G401.6 (cell line): Measurements from ENCODE around the gene TIGD1.
"Not testable (repeated sequence)": the region's sequence is repeated elsewhere in the genome, so short reads cannot be mapped to it uniquely, and the experiment has no call there.

Experiments
- FAIRE-seq: peaks from 2 replicates; lab custom pipeline; 2012; peaks lifted over from hg19 to GRCh38; lab: Jason Lieb, UNC

The TIGD1 gene

DNA sequence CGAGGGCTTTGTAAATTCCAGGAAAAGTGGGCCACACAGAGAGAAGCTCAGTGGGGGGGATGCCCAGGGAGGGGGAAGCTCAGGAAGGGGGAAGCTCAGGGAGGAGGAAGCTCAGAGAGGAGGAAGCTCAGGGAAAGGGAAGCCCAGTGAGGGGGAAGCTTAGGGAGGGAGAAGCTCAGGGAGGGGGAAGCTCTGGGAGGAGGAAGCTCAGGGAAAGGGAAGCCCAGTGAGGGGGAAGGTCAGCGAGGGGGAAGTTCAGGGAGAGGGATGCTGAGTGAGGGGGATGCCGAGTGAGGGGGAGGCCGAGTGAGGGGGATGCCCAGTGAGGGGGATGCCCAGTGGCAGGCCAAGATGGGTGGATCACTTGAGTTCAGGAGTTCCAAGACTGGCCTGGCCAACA is 11.7 kb downstream of the TIGD1 start:
- no peak for FAIRE-seq

DNA sequence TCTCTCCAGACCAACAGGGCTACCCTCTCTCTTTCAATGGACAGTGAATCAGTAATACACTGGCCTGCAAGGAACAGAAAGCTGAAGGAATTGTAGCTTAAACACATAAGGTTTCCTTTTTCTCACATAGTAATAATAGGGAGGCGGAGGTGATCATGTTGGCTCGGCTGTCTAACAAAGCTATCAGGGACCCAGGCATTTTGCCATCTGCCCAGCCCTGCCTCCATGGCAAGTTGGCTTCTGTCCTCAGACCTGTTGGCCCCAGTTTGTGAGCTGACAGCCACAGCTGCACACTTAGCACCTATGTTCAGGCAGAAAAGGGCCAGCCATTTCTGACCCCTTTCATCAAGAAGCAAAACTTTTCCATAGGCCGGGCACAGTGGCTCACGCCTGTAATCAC is 12.9 kb downstream of the TIGD1 start:
- FAIRE-seq: no peak

DNA sequence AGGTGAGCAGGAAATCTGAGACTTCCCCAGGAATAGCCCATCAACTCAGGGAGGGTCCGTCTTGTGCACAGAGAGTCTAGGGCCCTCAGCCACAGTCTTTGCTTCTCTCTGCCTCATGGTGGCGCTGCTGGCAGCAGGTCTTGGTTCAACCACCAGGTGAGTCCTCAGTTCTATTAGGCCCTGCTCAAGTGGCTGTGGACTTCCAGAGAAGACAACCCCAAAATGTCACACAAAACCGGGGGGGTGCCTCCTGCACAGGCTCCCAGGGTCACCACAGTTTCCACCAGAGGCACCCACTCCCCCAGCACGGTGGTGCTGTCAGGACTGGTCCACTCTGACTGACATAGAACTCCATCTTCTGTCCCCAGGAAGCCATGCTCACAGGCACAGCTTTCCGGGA is 13.3 kb downstream of the TIGD1 start:
- no peak for FAIRE-seq

DNA sequence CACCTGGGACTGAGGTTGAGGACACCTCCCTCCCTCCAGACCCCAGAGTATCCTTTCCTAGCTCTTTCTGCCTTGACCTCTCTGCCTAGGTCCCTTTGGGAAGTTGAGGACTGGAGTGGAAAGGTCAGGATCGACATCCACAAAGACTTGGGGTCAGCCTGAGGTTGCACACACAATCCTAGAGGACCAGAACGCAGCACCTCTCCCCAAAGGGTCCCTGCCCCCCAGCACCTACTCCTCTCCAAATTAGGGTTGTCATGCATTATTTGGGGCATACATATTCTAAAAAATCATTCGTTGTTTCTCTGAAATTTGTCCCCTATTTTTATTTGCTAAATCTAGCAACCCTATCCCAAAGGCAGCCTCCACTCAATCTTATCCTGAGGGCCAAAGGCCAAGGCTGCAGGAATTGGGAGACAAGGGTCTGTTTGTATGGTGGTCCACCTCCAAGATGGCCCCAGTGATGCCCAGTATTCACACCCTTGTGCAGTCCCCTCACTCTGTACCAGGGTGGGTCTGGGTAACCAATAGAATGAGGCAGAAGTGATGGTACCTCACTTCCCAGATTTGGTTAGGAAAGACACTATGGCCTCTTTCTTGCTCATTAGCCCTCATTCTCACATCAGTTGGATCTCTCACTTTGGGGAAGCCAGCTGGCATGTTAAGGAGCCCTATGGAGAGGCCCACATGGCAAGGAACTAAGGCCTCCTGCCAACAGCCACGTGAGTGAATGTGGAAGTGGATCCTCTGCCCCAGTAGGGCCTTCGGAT is 14.4 kb downstream of the TIGD1 start:
- no peak for FAIRE-seq

DNA sequence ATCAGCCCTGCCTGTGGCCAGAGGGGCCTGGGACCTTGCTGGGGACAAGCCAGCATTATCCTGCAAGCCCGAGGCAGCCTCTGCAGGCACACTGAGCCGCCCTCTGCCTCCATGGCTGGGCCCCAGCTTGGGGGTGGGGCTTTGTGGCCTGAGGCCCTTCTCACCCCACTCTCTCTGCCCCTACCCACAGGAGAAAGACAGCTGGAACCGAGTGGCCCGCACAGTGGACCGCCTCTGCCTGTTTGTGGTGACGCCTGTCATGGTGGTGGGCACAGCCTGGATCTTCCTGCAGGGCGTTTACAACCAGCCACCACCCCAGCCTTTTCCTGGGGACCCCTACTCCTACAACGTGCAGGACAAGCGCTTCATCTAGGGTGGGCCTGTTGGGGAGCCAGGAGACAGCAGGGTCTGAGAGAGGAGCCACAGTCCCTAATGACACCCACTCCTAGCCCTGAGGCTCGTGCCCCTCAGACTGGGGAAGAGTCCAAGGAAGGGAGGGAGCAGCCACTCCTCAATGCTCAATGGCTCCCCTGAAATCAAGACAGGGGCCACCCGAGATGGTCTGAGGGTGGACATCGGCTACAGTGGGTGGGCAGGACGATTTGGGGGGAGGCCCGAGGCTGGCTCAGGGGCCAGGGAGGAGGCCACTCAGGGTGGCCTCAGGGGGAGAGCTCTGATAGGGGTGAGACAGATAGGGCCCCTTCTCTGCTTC is 15.3 kb downstream of the TIGD1 start:
- no peak for FAIRE-seq

DNA sequence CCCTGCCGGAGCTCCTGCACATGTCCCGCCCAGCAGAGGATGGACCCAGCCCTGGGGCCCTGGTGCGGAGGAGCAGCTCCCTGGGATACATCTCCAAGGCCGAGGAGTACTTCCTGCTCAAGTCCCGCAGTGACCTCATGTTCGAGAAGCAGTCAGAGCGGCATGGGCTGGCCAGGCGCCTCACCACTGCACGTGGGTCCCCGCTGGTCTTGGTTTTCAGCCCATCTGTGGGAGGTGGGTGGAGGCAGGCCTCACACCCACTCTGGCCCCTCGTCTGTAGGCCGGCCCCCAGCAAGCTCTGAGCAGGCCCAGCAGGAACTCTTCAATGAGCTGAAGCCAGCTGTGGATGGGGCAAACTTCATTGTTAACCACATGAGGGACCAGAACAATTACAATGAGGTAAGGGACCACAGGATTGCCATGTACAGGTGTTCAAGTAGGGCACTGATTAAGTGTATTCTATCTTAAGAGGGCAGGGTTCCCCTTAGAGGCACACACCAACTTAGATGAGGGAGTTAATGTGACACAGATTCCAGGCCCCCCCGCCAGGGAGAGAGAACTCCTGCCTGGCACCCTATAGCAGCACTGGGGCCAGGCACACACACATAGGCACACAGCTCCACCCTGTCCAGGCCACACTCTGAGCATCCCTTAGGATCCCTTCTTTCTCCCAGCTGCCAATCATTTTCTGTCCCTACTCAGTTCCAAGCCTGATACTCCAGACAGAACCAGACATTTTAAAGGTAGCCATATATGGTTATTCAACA is 16.2 kb downstream of the TIGD1 start:
- FAIRE-seq: no peak

DNA sequence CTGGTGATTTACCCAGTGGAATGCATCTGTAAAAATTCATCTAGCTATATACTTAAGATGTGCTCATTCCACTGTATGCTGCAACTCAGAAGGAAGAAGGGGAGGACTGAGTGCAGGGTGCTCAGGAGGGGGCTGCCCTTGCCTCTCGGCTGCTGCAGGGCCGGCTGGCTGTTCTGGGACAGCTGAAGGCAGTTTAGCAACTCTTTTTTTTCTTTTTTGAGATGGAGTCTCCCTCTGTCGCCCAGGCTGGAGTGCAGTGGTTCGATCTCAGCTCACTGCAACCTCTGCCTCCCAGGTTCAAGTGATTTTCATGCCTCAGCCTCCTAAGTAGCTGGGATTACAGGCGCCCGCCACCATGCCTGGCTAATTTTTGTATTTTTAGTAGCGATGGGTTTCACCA is 17.5 kb downstream of the TIGD1 start:
- FAIRE-seq: not testable (repeated sequence)

DNA sequence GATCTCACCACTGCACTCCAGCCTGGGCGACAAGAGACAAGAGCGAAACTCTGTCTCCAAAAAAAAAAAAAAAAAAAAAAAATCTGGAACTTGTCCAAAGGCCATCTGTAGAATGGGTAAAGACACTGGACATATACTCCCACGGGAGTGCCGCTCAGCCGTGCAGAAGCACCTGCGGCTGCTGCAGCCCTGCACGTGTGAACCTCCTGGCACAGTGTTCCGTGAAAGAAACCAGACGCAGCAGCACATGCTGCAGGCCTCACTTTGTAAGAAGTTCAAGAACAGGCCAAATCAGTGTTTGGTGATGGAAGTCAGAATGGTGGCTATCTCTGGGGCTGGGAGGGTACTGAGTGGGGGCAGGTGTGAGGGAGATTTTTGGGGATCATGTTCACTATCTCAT is 17.9 kb downstream of the TIGD1 start:
- no peak for FAIRE-seq

DNA sequence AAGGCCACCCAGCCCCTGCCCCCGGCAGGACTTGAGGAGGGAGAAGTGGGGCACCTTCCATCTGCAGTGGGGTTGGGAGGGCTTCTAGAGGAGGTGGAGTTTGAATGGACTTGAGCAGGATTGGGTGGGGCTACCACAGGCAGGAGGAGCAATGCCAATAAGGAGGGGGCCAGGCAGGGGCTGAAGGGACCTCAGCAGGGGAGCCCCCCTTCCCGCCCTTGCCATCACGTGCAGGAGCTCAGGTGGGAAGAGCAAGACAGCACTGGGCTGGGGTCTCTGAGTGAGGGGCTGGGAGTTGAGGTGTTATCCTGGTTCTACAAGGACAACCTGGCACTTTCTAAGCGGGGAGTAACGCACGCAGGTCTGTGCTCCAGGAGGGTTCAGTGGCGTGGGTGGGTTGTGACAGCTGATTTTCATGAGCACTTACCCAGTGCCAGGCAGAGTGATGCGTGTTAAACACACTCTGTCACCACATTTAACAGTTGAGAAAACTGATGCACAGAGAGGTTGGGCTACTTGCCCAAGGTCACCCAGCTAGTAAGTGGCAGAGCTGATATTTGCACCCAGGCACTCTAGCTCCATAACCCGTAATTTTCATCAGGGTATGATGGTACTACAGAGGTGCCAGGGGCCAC is 19.6 kb downstream of the TIGD1 start:
- FAIRE-seq: no peak

DNA sequence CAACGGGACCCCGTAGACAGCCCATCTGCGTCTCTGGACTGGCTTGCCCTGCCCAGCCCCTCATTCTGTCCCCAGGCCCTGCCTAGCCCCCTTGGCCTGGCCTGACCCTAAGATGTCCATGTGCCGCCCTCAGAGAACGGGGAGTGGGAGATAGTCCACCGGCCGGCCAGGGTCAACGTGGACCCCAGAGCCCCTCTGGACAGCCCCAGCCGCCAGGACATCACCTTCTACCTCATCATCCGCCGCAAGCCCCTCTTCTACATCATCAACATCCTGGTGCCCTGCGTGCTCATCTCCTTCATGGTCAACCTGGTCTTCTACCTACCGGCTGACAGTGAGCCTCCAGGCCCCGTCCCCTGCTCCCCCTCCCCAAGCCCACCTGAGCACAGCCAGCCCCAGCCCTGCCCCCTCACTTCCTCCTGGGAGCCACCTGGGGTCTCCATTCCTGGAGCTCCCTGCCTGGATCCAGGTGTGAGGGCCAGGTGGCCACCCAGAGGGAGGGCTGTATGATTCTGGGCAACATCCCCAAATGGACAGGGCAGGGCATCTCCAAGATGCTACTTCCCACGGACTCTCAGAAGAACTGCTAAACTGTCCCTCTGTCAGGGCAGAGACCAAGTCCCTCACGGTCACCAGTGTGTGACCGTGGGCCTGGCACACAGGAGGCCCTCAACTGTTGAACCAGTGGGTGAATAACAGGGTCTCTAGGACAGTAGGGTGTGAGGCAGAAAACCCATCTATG is 20.4 kb downstream of the TIGD1 start:
- FAIRE-seq: no peak

DNA sequence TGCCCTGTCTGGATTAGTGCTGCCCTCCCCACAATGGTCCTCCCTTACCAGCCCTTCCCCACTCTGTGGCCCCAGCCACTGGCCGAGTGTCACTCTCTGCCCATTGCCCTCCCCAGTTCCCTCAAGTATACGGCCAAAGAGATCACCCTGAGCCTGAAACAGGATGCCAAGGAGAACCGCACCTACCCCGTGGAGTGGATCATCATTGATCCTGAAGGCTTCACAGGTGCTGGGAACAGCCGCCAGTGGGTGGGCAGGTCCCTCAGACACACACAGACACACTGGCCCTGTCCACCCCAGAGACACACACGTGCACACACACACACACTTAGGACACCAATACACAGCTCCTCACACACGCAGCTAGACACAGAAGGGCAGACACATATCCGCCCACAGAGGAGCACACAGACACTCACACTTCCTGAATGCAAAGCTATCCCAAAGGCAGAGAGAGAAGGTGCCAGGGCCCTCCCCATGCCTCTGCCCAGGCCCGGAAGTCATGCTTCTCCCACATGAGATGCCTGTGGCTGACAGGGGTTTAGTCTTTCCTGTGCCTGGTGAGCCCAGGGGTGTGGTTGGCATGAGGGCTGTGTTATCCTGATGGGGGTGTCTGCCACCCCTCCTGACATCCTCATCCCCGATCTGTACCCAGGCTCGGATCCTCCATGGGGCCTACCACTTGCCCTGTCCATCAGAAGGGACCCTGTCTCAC is 21.5 kb downstream of the TIGD1 start:
- no peak for FAIRE-seq

DNA sequence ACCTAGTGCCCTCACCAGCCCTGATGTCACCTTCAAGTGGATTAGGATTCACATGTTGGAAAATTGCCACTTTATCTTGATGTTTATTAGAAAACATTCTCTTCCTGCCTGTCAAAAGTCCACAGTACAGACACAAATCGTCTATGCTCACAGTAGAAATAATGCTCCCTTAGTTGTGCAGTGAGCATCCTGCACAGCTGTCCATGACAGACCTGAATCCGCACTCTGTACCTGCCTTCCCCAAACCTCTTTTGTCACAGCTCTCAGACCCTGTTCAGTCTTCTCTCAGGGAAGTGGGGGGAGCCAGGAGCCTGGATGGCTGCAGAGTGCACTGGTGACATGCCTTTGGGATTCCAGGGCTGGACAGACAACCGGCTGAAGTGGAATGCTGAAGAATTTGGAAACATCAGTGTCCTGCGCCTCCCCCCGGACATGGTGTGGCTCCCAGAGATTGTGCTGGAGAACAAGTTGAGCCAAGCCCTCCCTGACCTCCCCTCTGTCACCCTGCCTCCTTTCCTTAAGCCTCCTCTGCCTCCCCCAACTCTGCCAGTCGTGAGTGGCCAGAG is 22.4 kb downstream of the TIGD1 start:
- no peak for FAIRE-seq

DNA sequence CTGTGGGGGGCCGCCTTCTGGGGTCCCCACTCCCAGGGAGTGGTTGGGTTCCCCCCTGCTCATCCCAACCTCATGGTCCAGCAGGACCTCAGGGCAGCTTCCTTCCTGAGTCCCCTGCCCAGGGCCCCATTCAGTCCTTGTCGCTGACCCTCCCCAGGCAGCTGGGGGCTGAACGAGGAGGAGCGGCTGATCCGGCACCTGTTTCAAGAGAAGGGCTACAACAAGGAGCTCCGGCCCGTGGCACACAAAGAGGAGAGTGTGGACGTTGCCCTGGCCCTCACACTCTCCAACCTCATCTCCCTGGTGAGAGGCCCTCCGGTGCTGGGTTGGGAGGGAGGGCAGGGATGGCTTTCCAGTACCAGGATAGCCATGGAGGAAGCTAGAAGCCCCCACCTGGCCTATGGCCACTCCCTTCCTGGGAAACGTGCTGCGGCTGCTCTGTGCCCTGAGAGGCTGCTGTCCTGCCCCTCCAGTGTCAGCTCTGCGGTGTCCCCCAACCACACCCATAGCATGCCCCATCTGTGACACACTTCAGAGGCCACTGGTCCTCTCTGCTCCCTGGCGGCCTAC is 23.9 kb downstream of the TIGD1 start:
- FAIRE-seq: no peak

DNA sequence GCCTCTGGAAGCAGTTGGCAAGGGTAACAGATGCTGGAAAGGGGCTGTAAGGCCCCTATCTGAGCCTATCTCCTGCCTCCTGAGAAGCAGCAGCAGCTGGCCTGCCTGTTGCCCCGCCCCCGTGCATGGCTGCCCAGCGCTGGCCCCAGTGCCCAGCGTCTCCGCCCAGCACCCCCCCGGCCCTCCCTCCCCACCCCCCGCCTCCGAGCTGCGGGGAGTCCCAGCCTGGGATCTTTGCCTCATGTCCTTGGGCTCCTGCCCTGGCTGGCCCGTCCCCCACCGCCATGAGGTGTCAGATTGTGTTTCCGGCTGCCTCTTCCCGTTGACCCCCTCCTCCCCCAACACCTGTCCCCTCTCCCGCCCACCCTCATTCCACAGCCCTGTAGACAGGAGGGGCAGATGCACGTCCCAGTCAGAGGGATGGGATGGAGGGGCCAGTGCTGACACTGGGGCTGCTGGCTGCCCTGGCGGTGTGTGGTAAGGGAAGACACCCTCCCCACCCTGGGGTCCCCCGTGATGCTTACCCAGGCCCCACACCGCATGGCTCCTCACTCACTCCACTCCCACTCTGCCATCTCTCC is 24.5 kb downstream of the TIGD1 start, which contains the start of gene CHRND:
TSS of gene CHRND (plus strand) at position 370 of the 581 bp plus-strand sequence. CDS start at position 426, 56 bp downstream.
- FAIRE-seq: no peak

DNA sequence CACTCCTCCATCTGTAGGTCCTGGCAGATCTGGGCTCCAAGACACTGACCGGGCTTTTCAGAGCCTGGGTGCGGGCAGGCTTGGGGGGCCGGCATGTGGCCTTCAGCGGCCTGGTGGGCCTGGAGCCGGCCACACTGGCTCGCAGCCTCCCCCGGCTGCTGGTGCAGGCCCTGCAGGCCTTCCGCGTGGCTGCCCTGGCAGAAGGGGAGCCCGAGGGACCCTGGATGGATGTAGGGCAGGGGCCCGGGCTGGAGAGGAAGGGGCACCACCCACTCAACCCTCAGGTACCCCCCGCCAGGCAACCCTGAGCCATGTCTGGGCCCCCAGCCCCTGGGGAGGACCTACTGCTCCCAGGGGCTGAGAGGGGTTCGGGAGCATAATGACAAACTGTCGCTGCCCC is 25.2 kb downstream of the TIGD1 start:
- no peak for FAIRE-seq

DNA sequence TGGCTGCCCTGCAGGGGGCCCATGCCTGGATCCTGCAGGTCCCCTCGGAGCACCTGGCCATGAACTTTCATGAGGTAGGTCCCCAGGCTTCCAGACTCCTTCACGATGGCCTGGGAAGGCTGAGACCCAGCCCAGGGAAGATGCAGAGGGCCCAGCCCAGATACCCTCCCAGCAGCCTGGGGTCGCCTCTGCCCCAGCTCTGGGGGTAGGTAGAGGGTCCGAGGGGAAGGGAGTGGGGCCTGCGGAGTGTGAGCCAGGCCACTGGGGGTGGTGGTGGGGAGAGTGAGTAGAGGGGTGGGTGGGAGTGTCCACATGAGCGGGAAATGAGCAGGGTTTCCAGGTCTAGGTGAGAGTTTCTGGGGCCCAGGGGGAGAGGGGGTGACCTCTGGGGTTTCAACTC is 25.6 kb downstream of the TIGD1 start:
- no peak for FAIRE-seq

DNA sequence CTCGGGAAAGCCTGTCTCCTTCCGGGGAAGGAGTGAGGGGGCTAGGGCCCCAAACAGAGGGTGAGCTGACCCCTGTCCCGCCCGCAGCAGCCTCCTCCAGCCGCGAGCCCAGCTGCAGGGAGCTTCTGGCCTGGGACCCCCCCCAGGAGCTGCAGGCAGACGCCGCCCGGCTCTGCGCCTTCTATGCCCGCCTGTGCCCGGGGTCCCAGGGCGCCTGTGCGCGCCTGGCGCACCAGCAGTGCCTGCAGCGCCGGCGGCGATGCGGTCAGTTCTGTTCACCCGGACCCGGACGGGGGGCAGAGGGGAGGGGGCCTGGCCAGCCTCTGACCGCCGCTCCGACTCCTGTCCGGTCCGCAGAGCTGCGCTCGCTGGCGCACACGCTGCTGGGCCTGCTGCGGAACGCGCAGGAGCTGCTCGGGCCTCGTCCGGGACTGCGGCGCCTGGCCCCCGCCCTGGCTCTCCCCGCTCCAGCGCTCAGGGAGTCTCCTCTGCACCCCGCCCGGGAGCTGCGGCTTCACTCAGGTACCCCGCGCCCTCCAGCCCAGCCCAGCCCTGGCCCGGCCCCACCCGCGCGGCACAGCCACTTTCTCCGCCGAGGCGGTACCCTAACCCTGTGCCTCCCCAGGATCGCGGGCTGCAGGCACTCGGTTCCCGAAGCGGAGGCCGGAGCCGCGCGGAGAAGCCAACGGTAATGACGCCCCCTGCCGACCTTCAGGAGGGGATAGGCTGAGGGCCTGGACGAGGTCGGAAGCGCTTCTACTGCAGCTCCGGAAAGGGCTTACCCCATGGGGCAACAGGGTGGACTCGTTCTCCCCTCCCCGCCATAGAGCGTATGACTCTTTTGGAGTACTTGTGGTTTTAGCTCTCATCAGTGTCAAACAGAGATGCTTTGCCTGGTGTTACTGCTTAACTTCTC is 26.4 kb downstream of the TIGD1 start:
- no peak for FAIRE-seq

DNA sequence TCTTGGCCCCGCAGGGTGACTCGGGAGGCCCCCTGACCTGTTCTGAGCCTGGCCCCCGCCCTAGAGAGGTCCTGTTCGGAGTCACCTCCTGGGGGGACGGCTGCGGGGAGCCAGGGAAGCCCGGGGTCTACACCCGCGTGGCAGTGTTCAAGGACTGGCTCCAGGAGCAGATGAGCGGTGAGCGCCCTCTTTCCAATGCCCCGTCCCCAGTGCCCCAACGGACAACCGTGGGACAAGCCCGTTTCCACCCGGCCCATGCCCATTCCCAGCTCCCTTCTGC is 27.0 kb downstream of the TIGD1 start:
- no peak for FAIRE-seq
